ENCODE measurements around the gene OLR1.

GRCh38 chr12:10207136-10207535, 35.2 kb upstream of the OLR1 start:
- TF ChIP-seq TAF1 (IDR thresholded peaks at IDR 0.05; ENCODE audit: borderline replicate concordance, insufficient read depth, low read length): no peak
- no peak for TF ChIP-seq REST (IDR thresholded peaks at IDR 0.05; ENCODE audit: insufficient read depth in 1 of 2, low read depth in 2 of 2, low read length in 2 of 2)
- no peak for TF ChIP-seq SIN3A (IDR thresholded peaks at IDR 0.05; ENCODE audit: borderline replicate concordance, insufficient read depth, low read length)
- TF ChIP-seq POLR2AphosphoS5 (IDR thresholded peaks at IDR 0.05; ENCODE audit: low read depth, low read length): no peak
- TF ChIP-seq FOXP2 (optimal IDR thresholded peaks at IDR 0.05; ENCODE audit: borderline replicate concordance, extremely low read depth, extremely low read length, insufficient read depth): no peak

All from PFSK-1 (cell line).